HepG2 (cell line): Measurements from ENCODE around the gene CENATAC. TPM values are rescaled to one million over a fixed set of nuclear protein-coding genes. Genes with fewer than 3 reads are reported as not detected.
A peak's percentile ranks its signal among the peaks of the same experiment; 100 is the strongest.

Experiments
- CREBL2 ChIP-seq: sonication (generic); formaldehyde crosslinking; IDR thresholded peaks from 2 replicates; pipeline ENCODE4 v1.8.1; 2023; ENCODE audit warnings: missing genetic modification reagents, mild to moderate bottlenecking, borderline replicate concordance
- EEA1 ChIP-seq: sonication (generic); formaldehyde crosslinking; IDR thresholded peaks from 2 replicates; pipeline ENCODE4 v1.5.1; 2020; ENCODE audit warnings: mild to moderate bottlenecking, missing genetic modification reagents, borderline replicate concordance
- EP300 ChIP-seq, 3 experiments: sonication (generic) in 1 of 3; formaldehyde crosslinking in 1 of 3; IDR thresholded peaks; 2 replicates each; pipeline versions ENCODE4 v1.5.1 to v1.6.1; 2011 to 2020; ENCODE audit warnings: low read depth in 2 of 3, low read length in 2 of 3, borderline replicate concordance in 1 of 3, improper control_type of control experiment in 1 of 3, mild to moderate bottlenecking in 1 of 3, missing genetic modification reagents in 1 of 3, moderate library complexity in 1 of 3
- FLYWCH1 ChIP-seq: sonication (generic); formaldehyde crosslinking; IDR thresholded peaks from 2 replicates; pipeline ENCODE4 v1.8.1; 2023; ENCODE audit warnings: mild to moderate bottlenecking, missing genetic modification reagents
- KDM2A ChIP-seq: sonication (generic); formaldehyde crosslinking; IDR thresholded peaks from 2 replicates; pipeline ENCODE4 v1.4.0; 2020; ENCODE audit warnings: low read depth, missing genetic modification reagents, borderline replicate concordance
- MED8 ChIP-seq: sonication (generic); formaldehyde crosslinking; IDR thresholded peaks from 2 replicates; pipeline ENCODE4 v1.8.1; 2023; ENCODE audit warnings: mild to moderate bottlenecking, missing genetic modification reagents; ENCODE audit not compliant: insufficient replicate concordance
- MTA1 ChIP-seq: sonication (generic); formaldehyde crosslinking; IDR thresholded peaks from 2 replicates; pipeline ENCODE4 v1.4.0; 2020; ENCODE audit warnings: missing genetic modification reagents, mild to moderate bottlenecking, borderline replicate concordance
- NFRKB ChIP-seq: fragments of 450-650 bp; IDR thresholded peaks from 2 replicates; pipeline ENCODE4 v1.6.1; 2017
- STAG1 ChIP-seq: sonication (generic); formaldehyde crosslinking; IDR thresholded peaks from 2 replicates; pipeline ENCODE4 v1.4.0; 2020; ENCODE audit warnings: missing genetic modification reagents
- U2AF1 ChIP-seq: fragments of 200-400 bp; formaldehyde crosslinking; optimal IDR thresholded peaks from 2 replicates; pipeline ENCODE3; 2017; ENCODE audit warnings: mild to moderate bottlenecking, low read depth, low read length
- ZBTB37 ChIP-seq: sonication (generic); formaldehyde crosslinking; IDR thresholded peaks from 2 replicates; pipeline ENCODE4 v1.4.0; 2020; ENCODE audit warnings: mild to moderate bottlenecking, missing genetic modification reagents
- ZBTB46 ChIP-seq: sonication (generic); formaldehyde crosslinking; IDR thresholded peaks from 2 replicates; pipeline ENCODE4 v1.4.0; 2020; ENCODE audit warnings: mild to moderate bottlenecking, missing genetic modification reagents, borderline replicate concordance
- ZNF180 ChIP-seq: sonication (generic); formaldehyde crosslinking; IDR thresholded peaks from 2 replicates; pipeline ENCODE4 v1.4.0; 2020; ENCODE audit warnings: low read depth, missing genetic modification reagents, borderline replicate concordance
- ZSCAN12 ChIP-seq: sonication (generic); formaldehyde crosslinking; IDR thresholded peaks from 2 replicates; pipeline ENCODE4 v1.9.0; 2021; ENCODE audit warnings: mild to moderate bottlenecking, missing genetic modification reagents
- polyA plus RNA-seq, 8 experiments: library from polyadenylated mRNA; depleted of rRNA in 3 of 8; stranded (reverse) in 7 of 8; unstranded in 1 of 8; fragments of >200 nt; fragmentation: Illumina TruSeq in 4 of 8; extraction: Trizol in 4 of 8; gene quantifications; 2 replicates each; pipeline versions ENCODE4 v1.2.1 to v1.2.3, GENCODE V29; 2011 to 2016; ENCODE audit warnings: low read depth in 4 of 8, missing spikeins in 1 of 8, mixed read lengths in 1 of 8; ENCODE audit not compliant: insufficient read depth in 1 of 8
- total RNA-seq, 5 experiments: library from RNA; depleted of rRNA; stranded (reverse); fragments of >200 nt; fragmentation: Illumina TruSeq; extraction: Trizol; gene quantifications; 2 replicates each; pipeline ENCODE4 v1.2.3, GENCODE V29; 2016; ENCODE audit warnings: low read depth in 1 of 5
- TF ChIP-seq, protein P1 (sequence below): sonication (generic); formaldehyde crosslinking; IDR thresholded peaks from 2 replicates; pipeline ENCODE4 v1.5.1; 2020; ENCODE audit warnings: mild to moderate bottlenecking, missing genetic modification reagents
- TF ChIP-seq, protein P2 (sequence below): sonication (generic); formaldehyde crosslinking; IDR thresholded peaks from 2 replicates; pipeline ENCODE4 v1.8.0; 2022; ENCODE audit warnings: missing genetic modification reagents, low read depth, mild to moderate bottlenecking, borderline replicate concordance
- TF ChIP-seq, protein P3 (sequence below): sonication (generic); formaldehyde crosslinking; IDR thresholded peaks from 2 replicates; pipeline ENCODE4 v1.4.0; 2020; ENCODE audit warnings: missing genetic modification reagents, low read depth, mild to moderate bottlenecking, borderline replicate concordance

CENATAC gene
- total and polyA plus RNA-seq, 2 of the 13 experiments (the other 11 are each of a cell fraction or from before 2014, with no cell fraction given) = 21.7 to 25.0 TPM

GRCh38 chr11:118997627-118998387 lies at the start of gene CENATAC (continued):
- TF ChIP-seq, protein P1, sequence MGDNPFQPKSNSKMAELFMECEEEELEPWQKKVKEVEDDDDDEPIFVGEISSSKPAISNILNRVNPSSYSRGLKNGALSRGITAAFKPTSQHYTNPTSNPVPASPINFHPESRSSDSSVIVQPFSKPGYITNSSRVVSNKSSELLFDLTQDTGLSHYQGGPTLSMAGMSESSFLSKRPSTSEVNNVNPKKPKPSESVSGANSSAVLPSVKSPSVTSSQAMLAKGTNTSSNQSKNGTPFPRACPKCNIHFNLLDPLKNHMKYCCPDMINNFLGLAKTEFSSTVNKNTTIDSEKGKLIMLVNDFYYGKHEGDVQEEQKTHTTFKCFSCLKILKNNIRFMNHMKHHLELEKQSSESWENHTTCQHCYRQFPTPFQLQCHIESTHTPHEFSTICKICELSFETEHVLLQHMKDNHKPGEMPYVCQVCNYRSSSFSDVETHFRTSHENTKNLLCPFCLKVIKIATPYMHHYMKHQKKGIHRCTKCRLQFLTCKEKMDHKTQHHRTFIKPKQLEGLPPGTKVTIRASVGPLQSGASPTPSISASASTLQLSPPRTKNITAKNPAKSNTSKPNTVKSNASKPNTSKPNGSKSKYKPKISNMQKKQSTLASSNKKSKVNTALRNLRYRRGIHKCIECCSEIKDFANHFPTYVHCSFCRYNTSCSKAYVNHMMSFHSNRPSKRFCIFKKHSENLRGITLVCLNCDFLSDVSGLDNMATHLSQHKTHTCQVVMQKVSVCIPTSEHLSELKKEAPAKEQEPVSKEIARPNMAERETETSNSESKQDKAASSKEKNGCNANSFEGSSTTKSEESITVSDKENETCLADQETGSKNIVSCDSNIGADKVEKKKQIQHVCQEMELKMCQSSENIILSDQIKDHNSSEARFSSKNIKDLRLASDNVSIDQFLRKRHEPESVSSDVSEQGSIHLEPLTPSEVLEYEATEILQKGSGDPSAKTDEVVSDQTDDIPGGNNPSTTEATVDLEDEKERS (CRISPR knock-in tag) = no peak; the same call in 1 of the 2 replicates
- TF ChIP-seq EP300 (IDR thresholded peaks at IDR 0.05; ENCODE audit: low read depth in 2 of 2, low read length in 2 of 2) = no peak
- no peak; the same call in 1 of the 2 replicates for TF ChIP-seq EP300 (CRISPR knock-in tag; IDR thresholded peaks at IDR 0.05; ENCODE audit: borderline replicate concordance)
- TF ChIP-seq U2AF1 = no peak
- TF ChIP-seq, protein P2, sequence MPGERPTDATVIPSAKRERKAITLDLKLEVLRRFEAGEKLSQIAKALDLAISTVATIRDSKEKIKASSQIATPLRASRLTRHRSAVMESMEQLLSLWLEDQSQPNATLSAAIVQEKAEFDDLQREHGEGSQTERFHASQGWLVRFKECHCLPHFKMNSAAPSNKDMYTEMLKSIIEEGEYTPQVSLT (CRISPR knock-in tag) = 0 out of 2 replicates have a peak, but pooled peaks have one; percentile 14
- no peak for TF ChIP-seq ZBTB37
- TF ChIP-seq, protein P3, sequence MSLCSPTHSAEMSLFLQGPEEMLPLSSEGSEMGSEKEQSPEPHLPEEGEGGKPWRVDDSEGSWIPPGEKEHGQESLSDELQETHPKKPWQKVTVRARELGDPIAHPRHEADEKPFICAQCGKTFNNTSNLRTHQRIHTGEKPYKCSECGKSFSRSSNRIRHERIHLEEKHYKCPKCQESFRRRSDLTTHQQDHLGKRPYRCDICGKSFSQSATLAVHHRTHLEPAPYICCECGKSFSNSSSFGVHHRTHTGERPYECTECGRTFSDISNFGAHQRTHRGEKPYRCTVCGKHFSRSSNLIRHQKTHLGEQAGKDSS (CRISPR knock-in tag) = no peak; the same call in 1 of the 2 replicates
- TF ChIP-seq ZNF180 (CRISPR knock-in tag) = no peak
- TF ChIP-seq STAG1 (CRISPR knock-in tag) = no peak; the same call in 1 of the 2 replicates
- TF ChIP-seq FLYWCH1 = no peak
- TF ChIP-seq EEA1 (CRISPR knock-in tag) = 0 out of 2 replicates have a peak, but pooled peaks have one; percentile 79
- no peak for TF ChIP-seq ZBTB46
- peak; percentile 79; the same call in 1 of the 2 replicates for TF ChIP-seq CREBL2 (CRISPR knock-in tag)
- TF ChIP-seq MED8 (CRISPR knock-in tag) = no peak
- TF ChIP-seq MTA1 (CRISPR knock-in tag) = peak; percentile 64
- TF ChIP-seq KDM2A (CRISPR knock-in tag) = peak; percentile 91
- TF ChIP-seq ZSCAN12 = no peak
- no peak for TF ChIP-seq NFRKB
